ENCODE data around the gene TGFB2.

DNA sequence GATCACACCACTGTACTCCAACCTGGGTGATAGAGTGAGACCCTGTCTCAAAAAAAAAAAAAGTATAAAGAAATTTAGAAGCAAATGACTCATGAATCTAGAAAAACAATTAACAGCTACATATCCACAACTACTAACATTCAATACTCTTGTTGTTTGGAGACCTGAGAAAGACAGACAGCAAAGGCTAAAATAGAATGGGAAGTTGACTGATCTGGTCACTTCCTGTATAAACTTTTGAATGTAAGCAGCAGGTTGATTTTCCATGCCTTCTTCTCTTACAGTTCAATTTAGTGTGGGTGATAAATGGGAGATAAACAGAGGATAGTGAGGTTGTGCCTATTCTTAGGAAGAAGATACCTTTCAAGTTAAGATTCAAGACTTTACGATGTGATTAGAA, 85.2 kb downstream of the TGFB2 start:
- TF ChIP-seq CTCF (IDR thresholded peaks at IDR 0.05; ENCODE audit: extremely low read depth in 1 of 2, insufficient read depth in 1 of 2, low read depth in 1 of 2, low read length in 2 of 2) (no peak), POLR2A (IDR thresholded peaks at IDR 0.05; ENCODE audit: low read depth, low read length) (no peak), EZH2 (IDR thresholded peaks at IDR 0.05; ENCODE audit: borderline replicate concordance, low read depth, low read length, severe bottlenecking) (no peak), GATA2 (IDR thresholded peaks at IDR 0.05; ENCODE audit: insufficient read depth, insufficient read length, low read depth, low read length) (no peak), MYC (IDR thresholded peaks at IDR 0.05; ENCODE audit: low read depth, low read length) (no peak), POLR2AphosphoS5 (IDR thresholded peaks at IDR 0.05; ENCODE audit: insufficient read depth, low read depth, low read length) (no peak)
- TF ChIP-seq, protein P1, sequence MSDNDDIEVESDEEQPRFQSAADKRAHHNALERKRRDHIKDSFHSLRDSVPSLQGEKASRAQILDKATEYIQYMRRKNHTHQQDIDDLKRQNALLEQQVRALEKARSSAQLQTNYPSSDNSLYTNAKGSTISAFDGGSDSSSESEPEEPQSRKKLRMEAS (IDR thresholded peaks at IDR 0.05; ENCODE audit: insufficient read depth, insufficient read length), result no peak
